Bladder microvascular endothelial cell (primary cell): ENCODE results near the gene OR5T2. TPM values are rescaled to one million over a fixed set of nuclear protein-coding genes. Genes with fewer than 3 reads are reported as not detected.

Experiments
- total RNA-seq: library from RNA; depleted of rRNA; stranded (reverse); fragments of >200 nt; gene quantifications from 2 replicates; pipeline ENCODE4 v1.2.3, GENCODE V29; 2014

OR5T2 gene
- not detected in 2 replicates for total RNA-seq

GRCh38 chr11:56234155-56234554 is at the start of gene OR5T2:
Gene OR5T2, minus strand, starts transcription at chr11:56234255. Its CDS starts 1,193 bp downstream, at chr11:56233062.

GRCh38 chr11:56273854-56274253 is 39.8 kb upstream of the OR5T2 start, which contains the start of gene OR5T1:
Gene OR5T1, plus strand, starts transcription at chr11:56274154. Its CDS starts 1,485 bp downstream, at chr11:56275639.

GRCh38 chr11:56251954-56252353 is 17.9 kb upstream of the OR5T2 start, which contains the start of gene OR5T3:
Gene OR5T3, plus strand, starts transcription at chr11:56252254. Its CDS starts 0 bp downstream, at chr11:56252254.

Other genes with a start within 250 kb of the OR5T2 start
- not detected in 2 replicates for gene OR5F1, start 239.6 kb downstream of the OR5T2 start, total RNA-seq
- gene OR5AS1, start 206.6 kb downstream of the OR5T2 start, total RNA-seq: not detected in 2 replicates
- gene OR8I2, start 140.9 kb downstream of the OR5T2 start, total RNA-seq: not detected in 2 replicates
- gene OR8H2, start 130.6 kb downstream of the OR5T2 start, total RNA-seq: not detected in 2 replicates
- gene OR8H3, start 111.9 kb downstream of the OR5T2 start, total RNA-seq: not detected in 2 replicates
- not detected in 2 replicates for gene OR8J3, start 94.1 kb downstream of the OR5T2 start, total RNA-seq
- gene OR8K5, start 73.9 kb downstream of the OR5T2 start, total RNA-seq: not detected in 2 replicates
- not detected in 2 replicates for gene OR5J2, start 57.6 kb downstream of the OR5T2 start, total RNA-seq
- gene OR5T3, start 18.0 kb upstream of the OR5T2 start, total RNA-seq: not detected in 2 replicates
- not detected in 2 replicates for gene OR5T1, start 39.9 kb upstream of the OR5T2 start, total RNA-seq
- not detected in 2 replicates for gene OR8H1, start 58.0 kb upstream of the OR5T2 start, total RNA-seq
- not detected in 2 replicates for gene OR8K3, start 80.9 kb upstream of the OR5T2 start, total RNA-seq
- gene OR8K1, start 111.8 kb upstream of the OR5T2 start, total RNA-seq: not detected in 2 replicates
- gene OR8J1, start 120.0 kb upstream of the OR5T2 start, total RNA-seq: not detected in 2 replicates
- gene OR8U1, start 141.4 kb upstream of the OR5T2 start, total RNA-seq: not detected in 2 replicates
- not detected in 2 replicates for gene OR5AL1, start 178.4 kb upstream of the OR5T2 start, total RNA-seq
- not detected in 2 replicates for gene OR5M3, start 239.1 kb upstream of the OR5T2 start, total RNA-seq